ENCODE measurements around the gene NAA80.
A peak's percentile ranks its signal among the peaks of the same experiment; 100 is the strongest.
"Not testable (repeated sequence)": the region's sequence is repeated elsewhere in the genome, so short reads cannot be mapped to it uniquely, and the experiment has no call there.

Gene NAA80

DNA sequence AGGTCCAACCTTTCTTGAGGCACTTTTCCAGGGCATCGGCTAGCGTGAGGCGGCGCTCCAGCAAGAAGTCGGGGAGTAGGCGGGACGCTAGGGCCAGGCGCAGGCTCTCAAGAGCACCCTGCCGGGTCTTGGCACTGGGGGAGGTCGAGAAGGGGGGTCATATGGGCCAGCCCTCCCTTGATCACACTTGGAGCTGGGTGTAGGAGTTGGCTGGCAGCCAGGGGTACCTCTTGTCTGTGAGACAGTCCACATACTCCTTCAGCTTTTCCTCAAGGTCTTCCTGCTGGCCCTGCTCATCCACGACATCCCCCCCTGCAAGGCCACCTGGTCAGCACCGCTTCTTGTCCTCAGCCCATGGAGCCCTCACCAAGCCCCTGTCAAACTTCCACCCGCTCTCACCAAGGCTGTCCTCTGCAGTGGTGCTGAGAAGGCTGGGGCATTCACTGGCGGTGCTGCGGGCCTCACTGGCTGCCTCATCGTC, 9.0 kb downstream of the NAA80 start:
- DNase-seq (ENCODE audit: low spot score), result no peak

- DNase-seq (ENCODE audit: low spot score), result no peak
Observed at GRCh38 chr3:50289130-50289529, 10.1 kb downstream of the NAA80 start.

- DNase-seq (ENCODE audit: low spot score), result no peak
Observed at GRCh38 chr3:50288387-50289007, 10.7 kb downstream of the NAA80 start.

GRCh38 chr3:50287262-50287661, 11.9 kb downstream of the NAA80 start:
- DNase-seq (ENCODE audit: low spot score), result no peak

DNA sequence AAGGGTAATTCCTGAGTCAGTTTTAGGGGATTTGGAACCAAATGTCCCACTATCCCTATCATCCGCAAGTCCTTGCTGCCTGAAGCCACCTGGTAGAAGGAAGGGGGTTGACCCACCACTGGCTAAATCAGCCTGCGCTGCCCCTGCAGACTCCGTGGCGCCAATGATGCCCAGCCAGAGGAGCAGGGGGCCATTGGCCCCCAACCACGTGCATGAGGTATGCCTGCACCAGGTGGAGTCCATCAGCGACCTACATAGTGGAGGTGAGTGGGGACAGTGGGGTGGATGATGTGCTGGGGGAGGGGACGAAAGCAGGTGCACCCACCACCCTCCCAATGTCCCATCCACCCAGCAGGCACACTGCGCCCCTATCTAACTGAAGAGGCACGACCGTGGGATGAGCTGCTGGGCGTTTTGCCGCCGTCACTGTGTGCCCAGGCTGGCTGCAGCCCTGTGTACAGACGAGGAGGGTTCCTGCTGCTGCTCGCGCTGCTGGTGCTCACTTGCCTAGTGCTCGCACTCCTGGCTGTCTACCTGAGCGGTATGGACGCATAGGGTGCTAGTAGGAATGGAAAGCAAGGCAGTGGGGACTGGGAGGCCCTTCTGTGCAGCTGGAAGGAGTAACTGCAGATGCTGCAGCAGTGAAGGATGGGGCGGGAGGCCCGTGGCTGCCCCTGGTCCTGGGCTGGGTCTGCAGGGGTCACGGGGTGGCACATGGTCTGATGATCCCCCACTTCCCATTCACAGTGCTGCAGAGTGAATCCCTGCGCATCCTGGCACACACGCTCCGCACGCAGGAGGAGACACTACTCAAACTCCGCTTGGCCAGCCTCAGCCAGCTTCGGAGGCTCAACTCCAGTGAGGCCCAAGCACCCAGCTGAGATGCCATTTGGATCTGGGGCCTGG, 12.6 kb downstream of the NAA80 start:
- no peak for DNase-seq (ENCODE audit: low spot score)

DNA sequence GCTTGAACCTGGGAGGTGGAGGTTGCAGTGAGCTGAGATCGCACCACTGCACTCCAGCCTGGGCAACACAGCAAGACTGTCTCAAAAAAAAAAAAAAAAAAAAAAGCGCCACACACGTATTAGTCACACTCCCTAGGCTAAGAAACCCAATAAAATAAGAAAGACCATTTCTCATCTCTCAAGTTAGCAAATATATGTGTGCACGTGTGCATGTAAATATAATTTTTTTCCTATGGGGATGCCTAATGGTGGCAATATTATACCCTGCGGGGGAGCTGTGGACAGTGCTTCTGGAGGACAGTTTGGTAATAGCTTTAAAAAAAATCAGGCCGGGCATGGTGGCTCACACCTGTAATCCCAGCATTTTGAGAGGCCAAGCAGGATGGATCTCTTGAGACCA, 15.1 kb downstream of the NAA80 start:
- not testable (repeated sequence) for DNase-seq (ENCODE audit: low spot score)

DNA sequence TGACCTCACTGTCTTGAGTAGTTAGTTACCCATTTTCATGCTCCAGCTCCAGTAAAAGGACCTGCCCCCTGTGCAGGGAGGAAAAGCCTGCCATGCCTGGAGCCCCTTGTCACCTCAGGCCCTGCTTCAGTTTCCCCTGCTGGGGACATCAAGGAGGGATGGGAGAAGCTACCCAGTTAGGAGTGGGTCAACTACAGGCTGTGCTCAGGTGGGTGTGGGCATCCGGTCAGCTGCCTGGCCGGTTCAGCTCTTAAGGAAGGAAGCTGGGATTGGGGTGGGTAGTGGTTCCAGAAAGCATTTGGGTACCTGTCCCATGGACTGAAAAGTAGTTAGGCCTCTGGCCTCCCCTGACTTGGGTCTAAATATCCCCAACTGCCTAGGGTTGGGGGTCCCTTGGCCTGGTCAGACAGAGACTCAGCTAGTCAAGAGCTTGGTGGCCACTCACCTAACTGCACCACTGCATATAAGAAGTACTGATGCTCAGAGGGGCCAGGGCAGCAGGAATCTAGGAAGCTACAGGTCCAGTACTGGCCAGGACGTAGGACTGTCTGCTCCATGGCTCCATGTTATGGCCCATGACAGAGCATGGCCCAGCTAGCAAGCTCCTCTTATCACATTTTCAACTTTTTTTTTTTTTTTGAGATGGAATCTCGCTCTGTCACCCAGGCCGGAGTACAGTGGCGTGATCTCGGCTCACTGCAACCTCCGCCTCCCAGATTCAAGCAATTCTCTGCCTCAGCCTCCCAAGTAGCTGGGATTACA, 19.8 kb downstream of the NAA80 start:
- no peak for DNase-seq (ENCODE audit: low spot score)

DNA sequence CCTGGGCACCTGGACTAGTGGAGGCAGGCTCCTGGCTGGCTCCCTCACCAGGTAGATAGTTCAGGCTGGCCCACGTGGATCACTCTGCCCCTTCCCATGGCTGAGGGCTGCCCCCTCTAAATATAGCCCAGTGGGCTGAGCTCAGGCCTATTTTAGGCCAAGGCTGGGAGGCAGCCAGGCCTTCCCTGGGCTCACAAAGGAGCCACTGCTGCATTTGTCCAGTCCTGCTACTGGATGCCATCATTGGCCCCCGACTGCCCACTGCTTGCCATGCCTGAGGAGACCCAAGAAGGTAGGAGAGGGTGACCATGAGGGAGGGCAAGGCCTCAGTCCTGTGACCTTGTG, 20.4 kb downstream of the NAA80 start, which contains the start of gene LSMEM2:
TSS of gene LSMEM2 (plus strand) at position 208 of the 345 bp plus-strand sequence. CDS start at position 235, 27 bp downstream.
- DNase-seq (ENCODE audit: low spot score), result no peak

- DNase-seq (ENCODE audit: low spot score), result no peak
Observed at GRCh38 chr3:50278123-50278879, 20.9 kb downstream of the NAA80 start.

- DNase-seq (ENCODE audit: low spot score), result no peak
Observed at GRCh38 chr3:50276762-50277101, 22.5 kb downstream of the NAA80 start.

GRCh38 chr3:50275996-50276761, 23.0 kb downstream of the NAA80 start:
- DNase-seq (ENCODE audit: low spot score), result no peak

- DNase-seq (ENCODE audit: low spot score), result no peak
Observed at GRCh38 chr3:50275141-50275995, 23.8 kb downstream of the NAA80 start.

- peak; percentile 79 for DNase-seq (ENCODE audit: low spot score)
Observed at GRCh38 chr3:50274371-50275104, 24.7 kb downstream of the NAA80 start.

DNA sequence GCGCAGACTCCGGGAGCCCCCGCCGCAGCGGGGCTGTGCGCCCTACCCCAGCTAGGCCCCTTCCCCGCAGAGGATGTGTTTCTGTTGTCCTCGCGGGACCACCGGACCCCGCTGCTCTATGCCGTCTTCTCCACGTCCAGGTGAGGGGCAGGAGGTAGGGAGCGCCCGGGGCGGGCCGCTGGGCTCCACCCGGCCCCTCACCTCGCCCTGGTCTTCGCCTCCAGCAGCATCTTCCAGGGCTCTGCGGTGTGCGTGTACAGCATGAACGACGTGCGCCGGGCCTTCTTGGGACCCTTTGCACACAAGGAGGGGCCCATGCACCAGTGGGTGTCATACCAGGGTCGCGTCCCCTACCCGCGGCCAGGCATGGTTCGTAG, 25.5 kb downstream of the NAA80 start:
- DNase-seq (ENCODE audit: low spot score), result no peak

DNA sequence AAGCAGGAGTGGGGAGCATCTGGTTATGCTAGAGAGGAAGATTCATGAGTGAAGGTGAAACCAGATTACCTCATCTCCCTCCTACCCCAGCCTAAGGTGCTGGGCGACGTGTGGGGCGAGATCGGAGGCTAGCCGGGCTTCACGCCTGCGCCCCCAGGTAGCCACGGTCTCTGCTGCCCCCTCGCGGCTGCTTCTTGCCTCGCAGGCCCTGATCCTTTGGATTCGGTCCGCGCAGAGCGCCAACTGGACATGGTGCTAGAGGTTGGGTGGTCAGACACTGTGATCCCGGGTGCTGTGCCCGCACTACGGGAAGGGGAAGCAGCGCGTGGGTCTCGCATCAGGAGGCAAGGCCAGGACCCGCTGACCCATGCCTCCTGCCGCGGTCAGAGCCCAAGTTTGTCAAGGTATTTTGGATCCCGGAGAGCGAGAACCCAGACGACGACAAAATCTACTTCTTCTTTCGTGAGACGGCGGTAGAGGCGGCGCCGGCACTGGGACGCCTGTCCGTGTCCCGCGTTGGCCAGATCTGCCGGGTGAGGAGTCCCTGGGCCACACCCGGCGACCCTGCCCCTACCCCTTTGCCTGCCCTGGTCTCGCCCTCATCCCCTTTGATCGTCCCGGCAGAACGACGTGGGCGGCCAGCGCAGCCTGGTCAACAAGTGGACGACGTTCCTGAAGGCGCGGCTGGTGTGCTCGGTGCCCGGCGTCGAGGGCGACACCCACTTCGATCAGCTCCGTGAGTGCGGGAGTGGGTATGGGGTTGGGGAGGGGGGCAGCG, 26.1 kb downstream of the NAA80 start:
- peak; percentile 86 for DNase-seq (ENCODE audit: low spot score)

- DNase-seq (ENCODE audit: low spot score), result not testable (repeated sequence)
Observed at GRCh38 chr3:50272538-50272910, 26.7 kb downstream of the NAA80 start.

GRCh38 chr3:50271314-50271936, 27.8 kb downstream of the NAA80 start:
- no peak for DNase-seq (ENCODE audit: low spot score)

Measured in hematopoietic multipotent progenitor cell treated with erythropoietin and hydrocortisone succinate and interleukin-3 and kit ligand, for 17 days (in vitro differentiated cells).